Iris pigment epithelial cell (primary cell): ENCODE measurements around the gene JAG2.

Experiments used
- DNase-seq: peaks from one replicate; pipeline ENCODE4 v3.0.0-alpha.2; 2011; ENCODE audit warnings: low read depth

JAG2 gene

GRCh38 chr14:105151084-105151837 lies 17.3 kb downstream of the JAG2 start:
- no peak for DNase-seq

GRCh38 chr14:105150368-105151083 lies 18.1 kb downstream of the JAG2 start:
- no peak for DNase-seq

GRCh38 chr14:105150026-105150367 lies 18.6 kb downstream of the JAG2 start:
- DNase-seq, result no peak

- DNase-seq, result no peak
Measured at GRCh38 chr14:105149146-105149781, 19.3 kb downstream of the JAG2 start.

GRCh38 chr14:105148604-105149145 lies 19.9 kb downstream of the JAG2 start:
- DNase-seq, result no peak

- DNase-seq, result no peak
Measured at GRCh38 chr14:105147671-105148603, 20.6 kb downstream of the JAG2 start.

GRCh38 chr14:105146976-105147635 lies 21.5 kb downstream of the JAG2 start:
- no peak for DNase-seq

GRCh38 chr14:105146181-105146975 lies 22.2 kb downstream of the JAG2 start:
- no peak for DNase-seq

GRCh38 chr14:105145381-105146180 lies 23.0 kb downstream of the JAG2 start:
- no peak for DNase-seq

GRCh38 chr14:105144666-105145380 lies 23.8 kb downstream of the JAG2 start:
- DNase-seq, result no peak

- DNase-seq, result no peak
Measured at GRCh38 chr14:105144026-105144665, 24.4 kb downstream of the JAG2 start.

- no peak for DNase-seq
Measured at GRCh38 chr14:105143451-105144025, 25.0 kb downstream of the JAG2 start.

- no peak for DNase-seq
Measured at GRCh38 chr14:105142651-105143450, 25.7 kb downstream of the JAG2 start.

GRCh38 chr14:105141486-105142281 lies 26.9 kb downstream of the JAG2 start:
- no peak for DNase-seq

- no peak for DNase-seq
Measured at GRCh38 chr14:105141026-105141425, 27.6 kb downstream of the JAG2 start.

- DNase-seq, result no peak
Measured at GRCh38 chr14:105140581-105140980, 28.0 kb downstream of the JAG2 start.
